Measurements from ENCODE around the gene CALML3. TPM values are rescaled to one million over a fixed set of nuclear protein-coding genes. Genes with fewer than 3 reads are reported as not detected.

The CALML3 gene
- total RNA-seq, 1 experiment from 2014 or later, result not detected

DNA sequence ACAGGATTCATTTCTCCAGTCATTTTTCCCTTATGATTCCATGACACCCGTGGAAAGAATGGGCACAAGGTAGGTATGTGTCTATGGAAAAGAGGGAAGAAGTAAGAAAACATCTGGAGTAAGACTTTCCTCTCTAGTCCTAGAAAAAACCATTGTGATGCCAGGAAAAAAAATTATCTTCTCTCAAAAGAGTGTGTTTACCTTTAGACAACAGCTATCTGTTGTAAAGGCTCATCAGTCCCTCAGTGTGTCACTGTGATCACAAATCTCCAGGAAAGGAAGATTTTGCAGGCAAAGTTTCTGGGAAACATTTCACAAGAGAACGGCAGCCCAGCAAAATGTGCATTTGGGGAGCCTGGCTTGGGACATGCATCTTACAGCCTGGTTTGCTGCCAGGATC, 44.8 kb downstream of the CALML3 start:
- no peaks in the 10 kb centered on the region for H3K36me3 ChIP-seq (ENCODE audit: low read depth)
- no peaks in the 10 kb centered on the region for H3K4me1 ChIP-seq (replicated peaks; ENCODE audit: insufficient read depth)
- no peaks in the 10 kb centered on the region for H3K9me3 ChIP-seq (ENCODE audit: insufficient read depth, low read depth)
- intact Hi-C loops (cut with micrococcal nuclease; ENCODE audit: unreplicated experiment), result no loop called here
- BruUV-seq (replicated peaks), result no TSS peak
- H3K9me2 ChIP-seq (ENCODE audit: insufficient read depth), result no peaks in the 10 kb centered on the region
- H3K79me2 ChIP-seq (ENCODE audit: low read depth), result no peaks in the 10 kb centered on the region
- CTCF ChIA-PET, result no interaction called here
- no peak overlapping the region for H2AFZ ChIP-seq
- no peak overlapping the region for H3K27ac ChIP-seq
- H4K20me1 ChIP-seq (ENCODE audit: insufficient read depth), result no peaks in the 10 kb centered on the region
- no peaks in the 10 kb centered on the region for H3K27me3 ChIP-seq (ENCODE audit: insufficient read depth, low read depth)
- H3K4me3 ChIP-seq, result no peak overlapping the region
- POLR2A ChIA-PET (ENCODE audit: unreplicated experiment), result no interaction called here
- DNase-seq, result no peak
- no peaks in the 10 kb centered on the region for H3F3A ChIP-seq (ENCODE audit: insufficient read depth, low read depth)
- H3K4me2 ChIP-seq, result no peak overlapping the region
- no peak for TF ChIP-seq CTCF (conservative IDR thresholded peaks at IDR 0.05)
- TF ChIP-seq EZH2 (IDR thresholded peaks at IDR 0.05; ENCODE audit: low read depth), result no peak

DNA sequence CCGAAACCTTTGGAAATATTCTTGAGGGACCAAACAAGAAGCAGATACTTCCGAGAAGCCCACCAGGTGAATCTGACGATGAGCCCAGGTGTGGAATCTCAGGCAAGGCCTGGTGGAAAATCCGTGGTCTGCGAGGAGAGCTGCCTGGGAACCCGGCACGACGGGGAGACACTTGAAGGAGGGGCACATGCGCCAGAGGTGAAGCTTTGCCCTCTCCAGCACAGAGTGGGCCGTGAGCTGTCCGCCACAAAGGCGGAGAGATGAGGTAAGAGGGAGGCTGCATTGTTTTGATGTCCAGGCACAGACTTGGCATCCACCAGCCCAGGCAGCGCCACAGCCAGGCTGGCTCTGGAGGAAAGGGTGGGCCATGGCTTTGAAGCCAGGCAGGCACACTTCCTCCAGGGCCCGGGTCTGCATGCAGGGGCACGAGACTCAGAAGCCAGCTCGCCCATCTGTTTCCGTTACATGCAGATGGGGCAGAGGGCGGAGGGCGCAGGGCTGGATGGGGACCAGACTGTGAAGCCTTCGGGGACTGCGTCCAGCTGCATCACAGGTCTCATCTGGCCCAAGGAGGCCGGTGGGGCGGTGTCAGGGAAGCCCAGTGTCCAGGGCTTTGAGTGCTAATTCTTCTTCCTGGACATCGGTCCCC, 45.4 kb downstream of the CALML3 start:
- Histone ChIP-seq H3K27ac (no peak overlapping the region), H3K4me2 (no peak overlapping the region), H3K9me3 (ENCODE audit: insufficient read depth, low read depth) (no peaks in the 10 kb centered on the region), H3K27me3 (ENCODE audit: insufficient read depth, low read depth) (no peaks in the 10 kb centered on the region), H4K20me1 (ENCODE audit: insufficient read depth) (no peaks in the 10 kb centered on the region), H3K4me3 (no peak overlapping the region), H2AFZ (no peak overlapping the region), H3K79me2 (ENCODE audit: low read depth) (no peaks in the 10 kb centered on the region), H3K36me3 (ENCODE audit: low read depth) (no peaks in the 10 kb centered on the region), H3F3A (ENCODE audit: insufficient read depth, low read depth) (no peaks in the 10 kb centered on the region), H3K9me2 (ENCODE audit: insufficient read depth) (no peaks in the 10 kb centered on the region), H3K4me1 (replicated peaks; ENCODE audit: insufficient read depth) (no peaks in the 10 kb centered on the region)
- POLR2A ChIA-PET (ENCODE audit: unreplicated experiment), result no interaction called here
- intact Hi-C loops (cut with micrococcal nuclease; ENCODE audit: unreplicated experiment), result no loop called here
- BruUV-seq (replicated peaks), result no TSS peak
- no peak for DNase-seq
- TF ChIP-seq CTCF (conservative IDR thresholded peaks at IDR 0.05) (no peak), EZH2 (IDR thresholded peaks at IDR 0.05; ENCODE audit: low read depth) (no peak)
- CTCF ChIA-PET, result no interaction called here

- ChIA-PET CTCF (no interaction called here), POLR2A (ENCODE audit: unreplicated experiment) (no interaction called here)
- no peaks in the 10 kb centered on the region for H3K9me3 ChIP-seq (ENCODE audit: insufficient read depth, low read depth)
- H3K27ac ChIP-seq, result no peak overlapping the region
- no peak for TF ChIP-seq CTCF (conservative IDR thresholded peaks at IDR 0.05)
- no peak for TF ChIP-seq EZH2 (IDR thresholded peaks at IDR 0.05; ENCODE audit: low read depth)
- no peaks in the 10 kb centered on the region for H3K27me3 ChIP-seq (ENCODE audit: insufficient read depth, low read depth)
- no peak overlapping the region for H2AFZ ChIP-seq
- H3K4me2 ChIP-seq, result no peak overlapping the region
- no peak overlapping the region for H3K4me3 ChIP-seq
- no peaks in the 10 kb centered on the region for H3K9me2 ChIP-seq (ENCODE audit: insufficient read depth)
- H3F3A ChIP-seq (ENCODE audit: insufficient read depth, low read depth), result no peaks in the 10 kb centered on the region
- intact Hi-C loops (cut with micrococcal nuclease; ENCODE audit: unreplicated experiment), result no loop called here
- no peaks in the 10 kb centered on the region for H3K4me1 ChIP-seq (replicated peaks; ENCODE audit: insufficient read depth)
- no TSS peak for BruUV-seq (replicated peaks)
- H3K79me2 ChIP-seq (ENCODE audit: low read depth), result no peaks in the 10 kb centered on the region
- no peaks in the 10 kb centered on the region for H3K36me3 ChIP-seq (ENCODE audit: low read depth)
- no peaks in the 10 kb centered on the region for H4K20me1 ChIP-seq (ENCODE audit: insufficient read depth)
- no peak for DNase-seq
These were observed 46.4 kb downstream of the CALML3 start for GRCh38 chr10:5570979-5571810.
